K562 (cell line): ENCODE measurements around the gene ATP12A. TPM values are rescaled to one million over a fixed set of nuclear protein-coding genes. Genes with fewer than 3 reads are reported as not detected.

ENCODE experiments used
- ATAC-seq: fragments of 200-7000 bp; cut with Tn5 transposase; 3 replicates; pipeline ENCODE4 v1.9.1; 2020; ENCODE audit warnings: moderate library complexity
- BruUV-seq: library from RNA; stranded (reverse); fragments of 400-500 nt; replicated peaks from 2 replicates; lab custom pipeline; 2021; lab: Mats Ljungman, UMichigan
- CTCF ChIA-PET: fragments of 300-600 bp; formaldehyde crosslinking; extraction: SDS; loops from one replicate; lab custom pipeline; 2021; ENCODE audit warnings: low intra/inter-chr PET ratio; lab: Yijun Ruan, JAX
- POLR2A ChIA-PET: fragments of 300-600, 350-650 bp; sonication (Branson Sonifier 250); formaldehyde crosslinking; extraction: SDS; loops from one replicate; lab custom pipeline; 2021; ENCODE audit warnings: antibody characterized with exemption, inconsistent platforms; lab: Yijun Ruan, JAX
- DNase-seq, 4 experiments: peaks; one replicate each; pipeline versions ENCODE4 v3.0.0 to v3.0.0-alpha.2; 2011 to 2018; ENCODE audit warnings: low spot score in 3 of 4, mixed read lengths in 3 of 4; ENCODE audit errors: extremely low read depth in 1 of 4
- FAIRE-seq: peaks from 2 replicates; lab custom pipeline; 2011; peaks lifted over from hg19 to GRCh38; lab: Jason Lieb, UNC
- H2AFZ ChIP-seq: 2 replicates; pipeline ENCODE4 v1.6.0; 2011; ENCODE audit warnings: low read depth, low read length, control low read depth, inconsistent platforms
- H3K27ac ChIP-seq: fragments of 200-600 bp; 3 replicates; pipeline ENCODE4 v1.8.0; 2011; ENCODE audit warnings: low read depth, mild to moderate bottlenecking, control low read depth, inconsistent platforms, low read length, moderate library complexity, mixed read lengths; ENCODE audit errors: extremely low read depth
- H3K27me3 ChIP-seq, 2 experiments: fragments of 300-600 bp in 1 of 2; 2 replicates in 1 of 2; 3 replicates in 1 of 2; pipeline versions ENCODE4 v1.6.0 to v1.8.0; 2011; ENCODE audit warnings: inconsistent platforms in 2 of 2, low read length in 2 of 2, mild to moderate bottlenecking in 1 of 2, mixed read lengths in 1 of 2, moderate library complexity in 1 of 2; ENCODE audit not compliant: control insufficient read depth in 2 of 2, insufficient read depth in 2 of 2
- H3K36me3 ChIP-seq: fragments of 300-600 bp; 3 replicates; pipeline ENCODE4 v1.8.0; 2011; ENCODE audit warnings: mild to moderate bottlenecking, low read length, inconsistent platforms; ENCODE audit not compliant: control insufficient read depth, insufficient read depth
- H3K4me1 ChIP-seq, 2 experiments: fragments of 200-600 bp in 1 of 2; replicated peaks in 1 of 2; 2 replicates in 1 of 2; 3 replicates in 1 of 2; pipeline versions ENCODE4 v1.5.1 to v1.8.0; 2011; ENCODE audit warnings: inconsistent platforms in 2 of 2, low read length in 2 of 2, mild to moderate bottlenecking in 1 of 2, mixed read lengths in 1 of 2, moderate library complexity in 1 of 2; ENCODE audit not compliant: control insufficient read depth in 2 of 2, insufficient read depth in 2 of 2
- H3K4me2 ChIP-seq: 2 replicates; pipeline ENCODE4 v1.6.1; 2011; ENCODE audit warnings: low read length, control low read depth, inconsistent platforms, mixed read lengths; ENCODE audit not compliant: insufficient read depth
- H3K4me3 ChIP-seq: fragments of 200-600 bp; sonication (generic), shearing (Covaris generic); 2 replicates; pipeline ENCODE4 v1.5.1; 2016; ENCODE audit warnings: control low read depth, inconsistent platforms
- H3K79me2 ChIP-seq: fragments of 200-600 bp; 3 replicates; pipeline ENCODE4 v1.8.0; 2011; ENCODE audit warnings: low read length, inconsistent platforms; ENCODE audit not compliant: control insufficient read depth, insufficient read depth
- H3K9ac ChIP-seq, 2 experiments: 2 replicates each; pipeline versions ENCODE4 v1.6.0 to v1.6.1; 2011; ENCODE audit warnings: low read depth in 2 of 2, low read length in 2 of 2, control low read depth in 1 of 2, inconsistent platforms in 1 of 2, mild to moderate bottlenecking in 1 of 2, mixed read lengths in 1 of 2; ENCODE audit not compliant: insufficient read depth in 1 of 2
- H3K9me1 ChIP-seq: one replicate; pipeline ENCODE4 v1.6.0; 2011; ENCODE audit warnings: inconsistent platforms, mild to moderate bottlenecking, low read length, moderate library complexity; ENCODE audit not compliant: control insufficient read depth, insufficient read depth
- H3K9me3 ChIP-seq: replicated peaks from 2 replicates; pipeline ENCODE4 v1.5.1; 2011; ENCODE audit warnings: low read depth, low read length, inconsistent platforms; ENCODE audit not compliant: control insufficient read depth, insufficient read depth
- H4K20me1 ChIP-seq: replicated peaks from 2 replicates; pipeline ENCODE4 v1.6.1; 2011; ENCODE audit warnings: low read length, inconsistent platforms, mixed read lengths; ENCODE audit not compliant: control insufficient read depth, insufficient read depth
- BRCA1 ChIP-seq, 2 experiments: fragments of 450-650 bp in 1 of 2; sonication (generic) in 1 of 2; formaldehyde crosslinking in 1 of 2; IDR thresholded peaks; 2 replicates each; pipeline versions ENCODE4 v1.5.0 to v1.6.1; 2017 to 2020; ENCODE audit warnings: mild to moderate bottlenecking in 1 of 2, missing genetic modification reagents in 1 of 2
- CBX8 ChIP-seq: fragments of 200-600 bp; sonication (generic); IDR thresholded peaks from 2 replicates; pipeline ENCODE4 v1.6.1; 2012; ENCODE audit warnings: borderline replicate concordance, mixed run types, low read depth, mild to moderate bottlenecking, moderate library complexity, mixed read lengths, low read length, control low read depth, inconsistent platforms; ENCODE audit not compliant: poor library complexity, severe bottlenecking; ENCODE audit errors: extremely low read depth
- CREB3L1 ChIP-seq: fragments of 450-650 bp; IDR thresholded peaks from 2 replicates; pipeline ENCODE4 v1.6.1; 2014; ENCODE audit warnings: low read depth, mild to moderate bottlenecking, moderate library complexity, borderline replicate concordance
- DACH1 ChIP-seq: fragments of 450-650 bp; IDR thresholded peaks from 2 replicates; pipeline ENCODE4 v1.6.1; 2018; ENCODE audit not compliant: partially characterized antibody
- DMBX1 ChIP-seq: fragments of 250-450 bp; sonication (Bioruptor Pico); IDR thresholded peaks from 2 replicates; pipeline ENCODE4 v1.8.0; 2022; ENCODE audit warnings: inconsistent platforms, mild to moderate bottlenecking, moderate library complexity, borderline replicate concordance
- KDM1A ChIP-seq, 2 experiments: fragments of 450-650 bp; IDR thresholded peaks; 2 replicates each; pipeline ENCODE4 v1.6.1; 2016; ENCODE audit warnings: mild to moderate bottlenecking in 2 of 2
- MCM5 ChIP-seq: fragments of 450-650 bp; IDR thresholded peaks from 2 replicates; pipeline ENCODE4 v1.6.1; 2016; ENCODE audit warnings: low read depth
- MYC ChIP-seq, 2 experiments: fragments of 250-450 bp in 1 of 2; sonication (Bioruptor Pico) in 1 of 2; IDR thresholded peaks; 2 replicates each; pipeline versions ENCODE4 v1.5.1 to v1.6.1; 2012 to 2021; ENCODE audit warnings: low read depth in 2 of 2, borderline replicate concordance in 1 of 2, improper control_type of control experiment in 1 of 2, low read length in 1 of 2, mild to moderate bottlenecking in 1 of 2, moderate library complexity in 1 of 2
- SREBF2 ChIP-seq: sonication (generic); formaldehyde crosslinking; IDR thresholded peaks from 2 replicates; pipeline ENCODE4 v1.4.0; 2020; ENCODE audit warnings: mild to moderate bottlenecking, missing genetic modification reagents
- WGBS: fragments of 100-300 bp; shearing (Covaris generic); methylation state at CpG from one replicate; pipeline ENCODE4 v1.1.6; 2016; ENCODE audit warnings: low coverage, mixed read lengths; ENCODE audit not compliant: insufficient coverage; ENCODE audit errors: missing lambda C conversion rate; 5-methylcytosine and 5-hydroxymethylcytosine counted together
- in situ Hi-C: fragments of 300-500 bp; cut with MboI; formaldehyde crosslinking; loops from 4 replicates; pipeline ENCODE4 v1.15.0; 2018; ENCODE audit warnings: inconsistent platforms, mixed read lengths
- intact Hi-C: fragments of 100-400 bp; cut with micrococcal nuclease; formaldehyde crosslinking; loops from 2 replicates; pipeline ENCODE4 v1.14.2; 2022
- polyA plus RNA-seq, 8 experiments: library from polyadenylated mRNA; depleted of rRNA in 4 of 8; stranded (reverse) in 5 of 8; unstranded in 3 of 8; fragments of >200 nt; fragmentation: Nextera tagmentation in 2 of 8; fragmentation: Illumina TruSeq in 1 of 8; extraction: Ambion mirVana in 2 of 8; extraction: Trizol in 1 of 8; gene quantifications; 2 replicates each; pipeline versions ENCODE4 v1.2.1 to v1.2.3, GENCODE V29; 2011 to 2014; ENCODE audit warnings: inconsistent platforms in 1 of 8, missing spikeins in 1 of 8
- total RNA-seq, 7 experiments: library from RNA; depleted of rRNA in 6 of 7; stranded (reverse); fragments of >200 nt in 6 of 7; fragmentation: Illumina TruSeq in 2 of 7; extraction: Trizol in 2 of 7; gene quantifications; 2 replicates each; pipeline versions ENCODE4 v1.2.1 to v1.2.3, GENCODE V29; 2011 to 2021; ENCODE audit warnings: low replicate concordance in 1 of 7
- TF ChIP-seq, protein P1 (sequence below): sonication (generic); formaldehyde crosslinking; IDR thresholded peaks from 2 replicates; pipeline ENCODE4 v1.8.1; 2023; ENCODE audit warnings: mild to moderate bottlenecking, missing genetic modification reagents, moderate library complexity

Gene ATP12A
- total and polyA plus RNA-seq, 9 of the 15 experiments (the other 6 are each of a cell fraction or from before 2014, with no cell fraction given): not detected

- peak overlapping the region; percentile 44; the same call in 1 of the 2 replicates for H2AFZ ChIP-seq
- ChIA-PET POLR2A (no interaction called here), CTCF (no interaction called here)
- H3K27ac ChIP-seq: no peak overlapping the region
- BruUV-seq: no TSS peak
- 22% methylated on average over 6 of the region's 8 CpGs for WGBS
- no peaks in the 10 kb centered on the region for H3K9me1 ChIP-seq
- H3K9me3 ChIP-seq: no peaks in the 10 kb centered on the region
- intact Hi-C loops (loop anchor here (1.0 kb wide), 1 partner anchor 244 kb away; no protein-coding TSS in a partner anchor), in situ Hi-C loops (loop anchor here (25.0 kb wide), 1 partner anchor 246 kb away; no protein-coding TSS in a partner anchor)
- no peak for ATAC-seq
- FAIRE-seq: no peak
- H3K27me3 ChIP-seq: peaks cover 0 to 1% of the 10 kb centered on the region in 2 experiments; a peak in 2 of 5 replicates
- no peak overlapping the region for H3K4me3 ChIP-seq
- no peaks in the 10 kb centered on the region for H3K36me3 ChIP-seq
- peaks cover 0 to 14% of the 10 kb centered on the region in 2 experiments; a peak in 2 of 5 replicates for H3K4me1 ChIP-seq
- no peak overlapping the region for H3K4me2 ChIP-seq
- DNase-seq: no peak
- no peak overlapping the region for H3K9ac ChIP-seq
- H4K20me1 ChIP-seq: no peaks in the 10 kb centered on the region
- no peaks in the 10 kb centered on the region for H3K79me2 ChIP-seq
- no peak for TF ChIP-seq CBX8
These were observed 61.6 kb downstream of the ATP12A start for GRCh38 chr13:24741791-24742190.

DNA sequence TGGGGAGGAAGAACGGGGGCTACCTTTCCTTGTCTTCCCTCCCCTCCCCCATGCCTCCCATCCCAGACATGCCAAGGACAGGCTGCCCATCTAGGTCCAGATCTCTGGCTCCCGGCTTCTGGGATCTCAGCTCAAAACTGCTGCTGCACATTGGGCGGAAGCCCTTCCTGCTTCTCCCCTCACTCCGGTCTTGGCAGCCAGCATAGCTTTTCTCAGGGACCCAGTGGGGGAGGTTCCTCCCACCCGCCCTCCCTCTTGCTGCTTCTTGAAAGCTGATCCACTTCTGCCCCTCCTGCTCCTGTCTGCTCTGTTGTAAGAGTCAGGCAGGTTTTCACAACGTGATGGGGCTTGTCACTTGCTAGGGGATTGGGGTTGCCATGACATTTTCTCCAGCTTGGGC, 62.1 kb downstream of the ATP12A start:
- 0% methylated on average over 2 of the region's 6 CpGs for WGBS
- Histone ChIP-seq H4K20me1 (no peaks in the 10 kb centered on the region), H3K27ac (no peak overlapping the region), H3K27me3 (peaks cover 0 to 6% of the 10 kb centered on the region in 2 experiments; a peak in 2 of 5 replicates), H3K36me3 (no peaks in the 10 kb centered on the region), H3K9me3 (no peaks in the 10 kb centered on the region), H3K9ac (no peak overlapping the region), H3K4me2 (no peak overlapping the region), H3K9me1 (no peaks in the 10 kb centered on the region), H3K4me1 (peaks cover 0 to 19% of the 10 kb centered on the region in 2 experiments; a peak in 2 of 5 replicates), H3K4me3 (no peak overlapping the region), H2AFZ (no peak overlapping the region), H3K79me2 (no peaks in the 10 kb centered on the region)
- FAIRE-seq: no peak
- BruUV-seq: no TSS peak
- intact Hi-C loops (no loop called here), in situ Hi-C loops (loop anchor here (25.0 kb wide), 1 partner anchor 245 kb away; no protein-coding TSS in a partner anchor)
- CTCF ChIA-PET: no interaction called here
- no peak for DNase-seq
- no peak for ATAC-seq
- POLR2A ChIA-PET: interaction anchor here (1.0 kb wide), 1 partner anchor 378 kb away, joined by 3 read pairs; no protein-coding TSS in a partner anchor
- TF ChIP-seq CREB3L1 (no peak), DACH1 (no peak), BRCA1 (IDR thresholded peaks at IDR 0.05) (no peak), BRCA1 (CRISPR knock-in tag; IDR thresholded peaks at IDR 0.05) (no peak), MYC (IDR thresholded peaks at IDR 0.05; ENCODE audit: low read depth, low read length) (no peak), MYC (CRISPR knock-in tag; IDR thresholded peaks at IDR 0.05; ENCODE audit: borderline replicate concordance, low read depth) (no peak), MCM5 (no peak), SREBF2 (no peak), DMBX1 (CRISPR knock-in tag) (no peak), KDM1A (IDR thresholded peaks at IDR 0.05) (no peak)
- TF ChIP-seq, protein P1, sequence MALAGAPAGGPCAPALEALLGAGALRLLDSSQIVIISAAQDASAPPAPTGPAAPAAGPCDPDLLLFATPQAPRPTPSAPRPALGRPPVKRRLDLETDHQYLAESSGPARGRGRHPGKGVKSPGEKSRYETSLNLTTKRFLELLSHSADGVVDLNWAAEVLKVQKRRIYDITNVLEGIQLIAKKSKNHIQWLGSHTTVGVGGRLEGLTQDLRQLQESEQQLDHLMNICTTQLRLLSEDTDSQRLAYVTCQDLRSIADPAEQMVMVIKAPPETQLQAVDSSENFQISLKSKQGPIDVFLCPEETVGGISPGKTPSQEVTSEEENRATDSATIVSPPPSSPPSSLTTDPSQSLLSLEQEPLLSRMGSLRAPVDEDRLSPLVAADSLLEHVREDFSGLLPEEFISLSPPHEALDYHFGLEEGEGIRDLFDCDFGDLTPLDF: no peak
